ENCODE data around the gene HABP2.

GRCh38 chr10:113504423-113504822, 48.4 kb upstream of the HABP2 start:
- TF ChIP-seq ZNF2 (tag by site-specific recombination; IDR thresholded peaks at IDR 0.05) (no peak), PATZ1 (tag by site-specific recombination; IDR thresholded peaks at IDR 0.05) (no peak), TSHZ1 (tag by site-specific recombination; IDR thresholded peaks at IDR 0.05; ENCODE audit: borderline replicate concordance) (no peak), ZNF311 (tag by site-specific recombination; IDR thresholded peaks at IDR 0.05; ENCODE audit: borderline replicate concordance) (no peak), ZNF561 (tag by site-specific recombination; IDR thresholded peaks at IDR 0.05; ENCODE audit: borderline replicate concordance) (no peak), CTCF (tag by site-specific recombination; IDR thresholded peaks at IDR 0.05) (no peak)

Measured in HEK293 (cell line).